GM19397 (cell line): ENCODE results near the gene C1orf174.

ENCODE experiments used
- ATAC-seq: cut with Tn5 transposase; IDR thresholded peaks from one replicate; pipeline ENCODE4 v1.9.1; 2021; ENCODE audit warnings: mild to moderate bottlenecking, moderate library complexity; ENCODE audit not compliant: unreplicated experiment

C1orf174 gene

DNA sequence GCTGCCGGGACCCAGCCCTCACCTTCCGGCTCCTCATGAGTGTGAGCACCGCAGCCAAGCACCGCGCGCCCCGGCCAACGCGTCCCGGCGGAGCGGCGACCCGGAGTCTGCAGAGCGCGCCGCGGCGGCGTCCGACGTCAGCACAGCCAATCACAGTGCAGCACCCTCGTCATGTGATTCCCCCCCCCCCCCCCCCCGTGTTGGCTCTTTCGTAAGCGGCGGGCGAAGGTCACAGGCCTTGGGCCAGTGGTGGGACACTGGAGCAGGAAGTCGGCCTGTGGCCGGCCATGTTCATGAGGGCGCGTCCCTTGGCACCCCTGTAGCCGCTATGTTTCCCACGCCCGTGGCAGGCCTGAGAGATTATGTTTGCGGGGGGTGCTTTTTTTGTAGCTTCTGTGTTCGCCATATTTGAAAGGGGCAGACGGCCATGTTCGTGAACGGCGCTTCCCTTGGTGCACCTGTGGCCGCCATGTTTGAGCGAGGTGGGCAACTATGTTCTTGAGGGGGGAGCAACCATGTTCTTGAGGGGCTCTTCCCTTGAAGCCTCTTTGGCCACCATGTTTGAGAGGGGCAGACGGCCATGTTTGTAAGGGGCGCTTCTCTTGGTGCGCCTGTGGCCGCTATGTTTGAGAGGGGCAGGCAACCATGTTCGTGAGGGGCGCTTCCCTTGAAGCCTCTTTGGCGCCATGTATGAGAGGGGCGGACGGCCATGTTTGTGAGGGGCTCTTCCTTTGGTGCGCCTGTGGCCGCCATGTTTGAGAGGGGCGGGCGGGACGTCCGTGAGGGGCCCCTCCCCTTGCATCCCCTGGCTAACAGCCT, at the start of gene C1orf174:
TSS of gene C1orf174 (minus strand) at position 123 of the 819 bp plus-strand sequence. CDS start at position 37, 86 bp downstream.
- peak; percentile 63 for ATAC-seq

DNA sequence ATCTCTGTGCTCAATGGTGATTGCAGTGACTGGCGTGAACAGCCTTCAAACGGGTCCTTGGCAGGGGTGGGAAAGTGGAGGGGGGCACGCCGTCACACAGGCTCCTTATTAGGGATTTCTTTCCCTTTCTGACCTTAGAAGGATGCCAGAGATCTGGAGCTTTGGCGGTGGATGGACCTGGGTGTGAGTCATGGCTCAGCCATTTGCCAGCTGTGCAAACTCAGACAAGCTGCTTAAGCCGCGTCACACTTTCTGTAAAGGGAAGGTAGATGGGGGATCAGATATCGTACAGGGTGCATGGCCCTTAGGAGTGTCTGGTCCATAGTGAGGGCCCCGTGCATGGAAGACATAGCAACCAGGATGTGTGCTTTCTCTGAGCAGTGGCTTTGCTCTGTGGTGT, 48.3 kb upstream of the C1orf174 start:
- ATAC-seq: no peak

DNA sequence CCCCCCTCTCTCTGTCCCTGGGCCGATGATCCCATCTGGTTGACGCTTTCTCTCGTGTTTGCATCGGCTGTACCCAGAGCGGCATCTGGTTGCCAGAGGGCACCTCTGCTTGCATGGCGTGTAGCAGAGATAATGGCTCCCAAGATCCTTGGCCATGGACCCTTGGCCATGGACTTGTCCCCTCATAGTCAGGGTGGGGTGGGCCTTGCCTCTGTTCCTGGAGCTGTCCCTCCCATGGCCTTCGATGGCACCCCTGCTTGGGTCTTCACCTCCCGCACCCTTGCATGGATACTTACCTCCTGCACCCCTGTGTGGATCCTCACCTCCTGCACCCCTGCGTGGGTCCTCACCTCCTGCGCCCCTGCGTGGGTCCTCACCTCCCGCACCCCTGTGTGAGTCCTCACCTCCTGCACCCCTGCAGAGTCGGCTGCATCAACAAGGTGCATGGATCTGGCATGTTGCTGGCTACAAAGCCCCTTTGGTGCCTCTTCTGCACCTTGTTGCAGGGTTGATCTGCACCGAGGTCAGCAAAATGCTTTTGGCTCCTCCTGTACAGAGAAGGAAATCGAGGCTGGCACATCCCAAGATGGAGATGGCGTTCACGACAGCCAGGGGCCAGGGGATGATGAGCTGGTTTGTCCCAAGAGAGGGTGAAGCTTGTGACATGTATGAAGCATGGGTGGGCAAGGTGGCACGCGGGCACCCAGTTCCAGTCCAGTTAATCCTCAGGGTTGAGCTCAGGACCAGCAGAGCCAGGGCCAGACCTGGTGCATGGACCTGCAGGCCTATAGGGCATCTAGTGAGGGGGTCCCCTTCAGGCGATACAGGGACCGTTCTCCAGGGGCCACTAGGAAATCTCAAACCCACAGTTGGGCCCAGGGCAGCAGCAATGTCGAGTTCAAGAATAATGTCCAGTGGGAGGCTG, 46.1 kb upstream of the C1orf174 start:
- no peak for ATAC-seq

DNA sequence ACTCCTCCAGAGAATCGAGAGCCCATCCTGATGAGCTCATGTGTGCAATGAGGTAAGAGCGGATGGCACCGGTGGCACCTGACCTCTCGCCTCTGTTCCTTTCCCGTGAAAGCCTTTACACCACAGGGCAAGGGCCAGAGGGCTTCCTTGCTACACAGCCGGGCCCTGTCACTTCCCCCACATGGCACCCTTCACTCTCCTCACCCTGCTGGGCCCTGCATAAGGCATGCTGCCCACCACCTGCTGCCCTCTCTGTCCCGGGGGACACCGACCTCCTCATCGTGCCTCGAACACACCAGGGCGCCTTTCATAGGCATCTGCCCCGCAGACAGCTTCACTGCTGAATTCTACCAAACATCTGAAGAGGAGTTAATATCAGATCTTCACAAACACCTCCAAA, 45.1 kb upstream of the C1orf174 start:
- ATAC-seq: no peak

DNA sequence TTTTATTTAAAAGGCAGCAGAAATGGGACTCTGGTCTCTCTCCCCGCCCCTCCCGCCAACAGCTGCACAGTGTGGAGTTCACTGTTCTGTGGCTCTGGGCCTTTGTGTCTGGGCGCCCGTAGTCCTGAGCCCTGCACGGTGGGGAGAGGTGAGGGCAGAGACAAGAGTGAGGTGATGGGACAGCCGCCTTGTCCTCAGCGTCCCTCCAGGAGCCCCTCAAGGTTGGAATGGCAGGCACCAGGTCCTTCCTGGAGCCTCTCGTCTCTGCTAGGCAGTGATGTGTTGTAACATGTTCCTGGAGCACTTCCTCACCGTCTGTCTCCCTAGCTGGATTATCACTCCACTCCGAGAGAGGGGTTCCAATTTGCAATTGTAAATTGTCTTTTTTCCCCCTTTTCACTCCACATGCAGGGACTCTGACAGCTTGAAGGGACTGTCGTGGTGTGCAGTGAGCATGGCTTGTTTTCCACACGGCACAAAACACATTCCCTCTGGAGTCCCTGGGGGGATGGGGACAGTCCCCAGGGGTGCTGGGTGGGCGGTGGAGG, 44.6 kb upstream of the C1orf174 start:
- ATAC-seq: no peak

DNA sequence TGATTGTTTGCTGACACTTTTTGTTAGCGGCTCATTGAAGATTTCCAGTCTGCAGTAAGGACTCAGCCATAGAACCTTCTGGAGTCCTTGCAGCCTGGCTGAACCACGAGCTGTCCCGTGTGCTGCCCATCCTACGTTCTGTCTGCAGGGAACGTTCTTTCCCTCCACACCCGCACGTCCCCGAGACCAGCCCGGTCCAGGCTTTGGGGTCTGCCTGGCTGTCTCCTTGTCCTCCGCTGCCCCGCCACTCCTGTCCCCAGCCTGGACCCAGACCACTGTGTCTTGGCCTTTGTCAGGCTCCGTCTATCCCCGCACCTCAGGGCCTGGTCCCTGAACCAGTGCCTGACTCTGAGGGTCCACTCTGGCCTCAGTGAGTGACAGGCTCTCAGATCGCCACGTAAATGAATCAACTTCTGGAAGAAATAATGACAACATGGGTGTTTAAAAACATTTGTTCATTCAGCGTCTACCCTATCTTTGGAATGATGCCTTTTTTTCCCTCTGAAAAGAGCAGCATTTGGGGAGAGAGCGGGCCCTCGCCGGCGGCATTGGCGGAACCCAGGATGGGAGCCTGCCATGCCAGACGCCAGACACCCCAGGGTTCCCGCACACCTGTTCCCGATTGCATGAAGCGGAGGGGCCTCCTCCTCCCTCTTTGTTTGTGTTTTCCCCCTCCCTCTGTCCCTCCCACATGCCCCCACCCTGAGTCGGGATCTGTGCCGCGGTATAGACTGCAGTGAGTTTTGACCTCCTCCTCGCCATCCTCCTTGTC, 43.9 kb upstream of the C1orf174 start:
- ATAC-seq: no peak

DNA sequence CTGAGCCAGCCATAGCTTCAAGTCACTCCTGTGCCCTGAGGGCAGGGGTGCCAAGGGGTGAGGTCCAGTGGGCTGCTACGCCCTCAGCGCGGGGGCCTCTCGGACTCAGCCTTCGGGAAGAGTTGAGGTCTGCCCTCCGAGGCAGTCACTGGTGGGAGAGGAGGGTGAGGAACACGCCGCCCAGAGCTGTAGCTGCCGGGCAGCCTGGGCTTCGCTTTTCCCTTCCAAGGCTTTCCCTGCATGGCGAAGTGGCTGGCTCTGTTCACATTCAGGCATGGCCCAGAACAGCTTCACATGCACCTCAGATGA, 43.0 kb upstream of the C1orf174 start:
- ATAC-seq: no peak

DNA sequence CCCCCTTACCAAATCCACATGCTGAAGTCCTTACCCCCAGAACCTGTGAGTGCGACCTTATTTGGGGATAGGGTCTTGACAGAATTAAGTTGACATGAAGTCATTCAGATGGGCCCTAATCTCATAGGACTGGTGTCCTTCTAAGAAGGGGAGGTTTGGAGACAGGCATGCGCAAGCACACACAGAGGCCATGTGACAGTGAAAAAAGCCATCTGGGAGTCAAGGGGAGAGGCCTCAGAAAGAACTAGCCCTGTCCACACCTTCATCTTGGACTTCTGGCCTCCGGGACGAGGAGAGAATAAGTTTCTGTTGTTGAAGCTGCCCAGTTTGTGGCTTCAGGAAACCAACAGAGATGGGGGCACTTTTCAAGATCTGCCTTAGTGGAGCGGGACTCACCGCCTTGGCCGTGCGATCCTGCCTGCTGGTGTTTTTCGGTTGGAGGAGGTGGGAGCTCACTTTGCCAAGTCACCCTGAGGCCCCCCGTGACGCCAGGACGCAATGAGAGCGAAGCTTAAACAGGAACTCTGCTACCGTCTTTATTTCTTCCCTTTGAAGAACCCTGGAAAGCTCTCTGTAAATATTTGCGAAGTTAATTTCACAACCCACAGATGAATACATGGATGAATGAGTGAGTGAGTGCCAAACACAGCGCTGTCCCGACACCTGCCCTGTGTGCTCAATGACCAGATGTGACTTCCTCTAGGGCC, 42.5 kb upstream of the C1orf174 start:
- ATAC-seq: no peak

DNA sequence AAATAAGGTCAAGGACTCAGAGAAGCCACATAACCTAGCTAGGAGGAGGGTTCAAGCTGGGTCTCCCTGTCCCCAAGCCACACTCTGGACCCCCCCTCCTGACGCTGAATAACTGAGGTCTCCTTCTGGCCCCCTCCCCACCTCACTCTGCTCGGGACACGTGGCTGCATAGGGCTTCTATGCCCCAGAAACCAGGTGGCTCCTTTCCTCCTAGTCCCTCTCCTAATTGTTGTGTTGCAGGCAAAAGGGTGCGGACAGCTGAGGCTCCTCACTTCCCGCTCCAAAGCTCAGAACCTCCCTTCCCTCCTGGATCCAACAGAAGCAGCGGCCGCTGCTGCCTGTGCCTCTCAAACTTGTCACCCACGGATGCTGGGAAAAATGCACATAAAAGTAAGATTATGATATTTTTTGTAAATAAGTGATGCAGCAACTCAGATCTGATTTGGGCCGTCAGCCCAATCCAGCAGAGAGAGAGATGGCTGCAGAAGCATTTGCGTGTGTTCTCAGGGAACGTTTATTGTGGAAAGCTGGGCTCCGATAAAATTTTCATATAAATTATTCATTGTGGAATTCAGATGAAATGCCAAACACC, 40.8 kb upstream of the C1orf174 start:
- no peak for ATAC-seq

DNA sequence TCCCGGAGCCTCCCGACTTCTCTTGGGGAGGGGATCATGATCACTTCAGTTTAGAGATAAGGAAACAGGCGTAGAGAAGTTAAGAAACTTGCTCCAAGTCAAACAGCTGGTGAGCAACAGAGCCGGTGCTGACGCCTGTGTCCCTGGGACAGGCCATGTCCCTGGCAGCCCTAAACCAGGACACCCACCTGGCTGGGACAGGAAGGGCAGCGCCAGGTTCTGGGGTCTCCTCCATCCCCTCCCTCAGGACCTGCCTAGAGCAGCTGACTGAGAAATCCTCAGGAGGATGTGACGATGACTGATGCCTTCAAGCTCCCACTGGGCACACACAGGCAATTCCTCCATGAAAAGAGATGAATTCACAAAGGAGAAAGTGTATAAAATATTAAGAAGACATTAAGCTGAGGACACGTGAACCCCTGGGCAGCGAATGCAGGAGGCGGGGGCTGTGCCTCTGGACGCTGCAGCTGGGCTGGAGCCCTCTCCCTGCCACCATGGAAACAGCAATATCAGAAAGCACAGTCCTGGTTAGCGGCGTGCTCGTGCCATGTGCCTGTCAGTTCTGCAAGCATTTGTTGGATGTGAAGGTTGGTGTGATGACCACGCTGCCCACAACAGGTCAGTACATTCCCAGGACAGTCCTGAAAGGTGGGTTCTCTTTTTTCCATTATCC, 40.1 kb upstream of the C1orf174 start:
- no peak for ATAC-seq

DNA sequence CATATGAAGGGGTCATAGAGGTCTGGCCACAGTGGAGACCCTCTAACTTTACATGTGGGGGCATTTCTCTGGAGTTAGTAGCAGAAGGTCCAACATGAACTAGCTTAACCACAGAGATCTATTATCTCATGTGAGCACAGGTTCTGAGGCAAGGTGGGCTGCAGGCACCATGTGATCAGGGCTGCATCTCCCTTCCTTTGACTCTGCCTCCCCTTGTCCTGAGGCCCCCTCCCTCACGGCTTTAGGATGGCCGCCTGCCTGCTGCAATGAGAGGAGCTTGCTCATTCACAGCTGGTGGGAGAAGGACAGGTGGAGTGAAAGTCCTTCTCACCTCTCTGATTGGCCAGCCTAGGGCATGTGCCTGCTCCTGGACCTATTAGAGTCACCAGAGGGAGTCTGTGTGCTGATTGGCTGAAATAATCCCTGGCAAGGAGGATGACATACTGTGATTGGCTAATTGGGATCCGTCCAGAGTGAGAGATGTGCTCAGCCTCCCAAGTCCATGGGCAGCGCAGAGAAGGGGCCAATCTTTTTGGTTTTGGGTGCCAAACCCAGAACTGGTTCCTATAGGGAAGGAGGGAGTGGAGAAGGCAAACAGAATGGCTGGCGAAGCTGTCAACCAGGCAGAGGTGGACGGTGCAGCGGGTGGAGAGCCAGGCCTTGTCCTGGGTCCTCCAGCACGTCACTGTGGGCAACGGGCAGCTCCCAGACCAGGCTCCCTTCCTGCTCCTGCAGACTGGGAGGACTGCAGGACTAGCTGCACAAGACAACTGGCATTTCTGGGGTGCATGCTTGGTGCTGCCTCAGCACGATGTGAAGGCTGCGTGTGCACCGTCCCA, 39.4 kb upstream of the C1orf174 start:
- ATAC-seq: no peak

DNA sequence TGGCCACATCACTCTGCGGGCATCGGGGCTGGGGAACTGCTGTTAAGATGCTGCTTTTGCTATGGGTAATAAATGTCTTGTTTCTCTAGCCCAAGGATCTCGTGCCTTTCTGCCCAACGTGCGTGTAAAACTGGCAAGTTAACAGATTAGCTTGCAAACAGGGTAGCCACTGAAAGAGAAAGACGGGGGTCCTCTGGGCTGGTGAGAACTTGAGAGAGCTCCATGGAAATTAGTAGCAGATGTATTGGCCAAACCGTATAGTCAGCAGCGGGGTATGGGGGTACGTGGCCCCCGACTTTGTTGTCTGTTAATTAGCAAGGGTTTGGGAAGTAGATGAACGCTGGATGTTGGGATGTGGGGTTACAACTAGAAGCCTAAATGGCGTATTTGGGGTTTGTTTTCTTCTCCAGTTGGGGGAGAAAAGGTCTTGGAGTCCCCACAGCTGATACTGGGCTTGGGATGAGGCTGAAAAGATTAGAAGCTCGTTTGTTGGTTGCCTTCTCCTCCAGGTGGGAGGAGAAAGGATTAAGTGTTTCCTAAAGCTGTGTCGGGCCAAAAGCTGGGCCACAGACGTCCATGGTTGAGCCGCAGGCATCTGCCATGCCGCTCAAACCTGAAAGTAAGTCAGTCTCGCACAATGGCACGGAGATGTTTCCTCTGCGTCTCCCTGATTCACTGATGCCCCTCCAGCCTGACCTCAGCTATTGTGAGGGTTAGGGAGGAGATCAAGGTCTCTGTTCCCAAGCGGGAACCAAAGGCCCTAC, 32.3 kb upstream of the C1orf174 start:
- no peak for ATAC-seq

DNA sequence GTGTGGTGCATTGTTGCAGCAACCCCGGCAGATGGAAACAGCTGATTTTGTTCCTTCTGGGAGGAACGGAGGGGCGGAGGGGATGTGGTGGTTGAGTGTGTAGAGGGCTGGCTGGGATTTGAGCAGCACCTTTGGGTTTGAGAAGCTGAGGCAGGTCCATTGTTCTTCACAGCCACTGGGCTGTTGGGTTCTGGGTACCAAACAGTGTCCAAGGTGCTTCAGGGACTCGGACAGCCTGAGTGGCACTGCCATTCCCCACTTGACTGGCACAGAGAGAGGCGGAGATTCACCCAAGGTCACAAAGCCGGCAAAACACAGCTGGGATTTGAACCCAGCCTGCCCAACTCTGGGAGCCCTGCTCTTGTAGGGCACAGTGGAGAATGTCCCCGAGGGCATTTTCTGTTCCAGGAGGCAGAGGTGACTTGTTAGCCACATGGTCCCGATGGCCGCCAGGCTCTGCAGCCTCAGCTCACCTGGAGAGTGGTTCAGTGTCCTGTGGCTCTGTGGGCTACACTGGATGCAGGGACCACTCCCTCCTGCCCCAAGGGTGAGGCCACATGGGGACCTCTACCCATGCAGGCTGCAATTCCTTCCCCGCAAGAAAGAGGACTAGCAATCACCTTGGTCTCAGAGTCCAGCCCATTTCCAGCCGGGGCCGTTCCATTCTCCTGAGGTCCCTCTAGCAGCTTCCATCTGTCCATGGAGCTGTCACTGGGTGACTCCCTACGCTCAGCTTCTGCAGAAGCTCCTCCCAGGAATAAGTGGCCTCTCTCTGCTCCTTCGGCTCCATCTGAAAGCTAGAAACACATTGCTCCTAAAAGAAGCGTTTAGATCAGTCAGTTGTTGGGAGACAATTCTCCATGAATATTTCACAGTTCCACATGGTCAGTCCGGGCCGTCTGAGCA, 31.2 kb upstream of the C1orf174 start:
- ATAC-seq: no peak

DNA sequence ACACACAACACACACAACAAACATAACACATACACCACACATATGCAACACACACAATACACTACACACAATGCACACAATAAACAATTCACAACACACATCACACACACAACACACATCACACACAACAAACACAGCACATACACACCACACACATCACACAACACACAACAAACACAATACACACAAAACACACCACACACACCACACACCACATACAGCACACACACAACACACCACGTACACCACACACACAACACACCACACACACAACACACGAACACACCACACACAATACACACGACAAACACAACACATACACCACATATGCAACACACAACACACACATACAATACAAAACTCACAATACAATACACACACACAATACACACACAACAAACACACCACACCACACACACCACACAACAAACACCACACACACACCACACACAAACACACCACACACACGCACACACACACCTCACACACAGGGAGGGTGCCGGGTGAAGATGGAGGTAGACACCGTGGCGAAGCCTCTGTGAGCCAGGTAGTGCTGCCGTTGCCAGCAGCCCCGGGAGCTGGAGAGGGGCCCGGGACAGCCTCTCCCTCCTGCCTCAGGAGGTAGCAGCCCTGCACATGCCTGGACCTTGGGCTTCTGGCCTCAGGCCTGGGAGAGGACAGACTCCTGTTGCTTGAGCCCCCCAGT, 30.4 kb upstream of the C1orf174 start:
- ATAC-seq: no peak

DNA sequence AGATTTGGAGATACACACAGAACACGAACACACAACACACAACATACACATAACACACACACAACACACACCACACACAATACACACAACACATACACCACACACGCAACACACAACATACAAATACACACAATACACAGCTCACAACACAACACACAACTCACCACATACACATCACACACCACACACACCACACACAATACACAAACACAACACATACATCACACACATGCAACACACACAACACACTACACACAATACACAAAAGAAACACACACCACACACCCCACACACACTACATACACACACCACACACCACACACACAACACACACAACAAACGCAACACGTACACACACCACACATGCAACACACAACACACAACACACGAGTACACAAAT, 29.1 kb upstream of the C1orf174 start:
- no peak for ATAC-seq

DNA sequence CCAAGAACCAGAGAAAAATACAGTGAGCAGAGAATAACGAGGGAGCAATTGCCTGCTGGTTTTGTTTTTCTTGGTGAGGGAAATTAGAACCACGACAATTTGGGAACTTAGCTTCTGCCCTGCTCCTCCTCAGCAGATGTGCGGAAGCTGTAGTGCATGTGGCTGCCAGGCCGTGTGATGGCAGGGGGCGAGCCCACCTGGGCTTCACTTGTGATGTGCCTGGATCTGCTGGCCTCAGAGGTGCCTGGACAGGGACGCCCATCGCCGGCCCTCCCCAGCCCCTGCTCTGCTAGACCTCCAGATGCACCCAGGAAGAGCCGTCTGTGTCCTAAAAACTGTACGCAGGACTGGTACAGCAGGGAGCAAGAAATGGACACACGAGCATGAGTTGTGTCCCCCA, 28.5 kb upstream of the C1orf174 start:
- ATAC-seq: no peak
